Neural cell (in vitro differentiated cells): ENCODE measurements around the gene SKAP1. TPM values are rescaled to one million over a fixed set of nuclear protein-coding genes. Genes with fewer than 3 reads are reported as not detected.

Experiments
- H2AFZ ChIP-seq: fragments of 200-600, 300-800 bp; sonication (generic), shearing (Covaris generic); 2 replicates; pipeline ENCODE4 v1.6.0; 2014; ENCODE audit warnings: low read depth, mild to moderate bottlenecking, antibody characterized with exemption, low read length, moderate library complexity
- H3F3A ChIP-seq: fragments of 200-600 bp; shearing (Covaris generic); 2 replicates; pipeline ENCODE4 v1.6.1; 2016; ENCODE audit warnings: mild to moderate bottlenecking, moderate library complexity, mixed read lengths, antibody characterized with exemption, low read length; ENCODE audit not compliant: insufficient read depth, poor library complexity, severe bottlenecking
- H3K27ac ChIP-seq: fragments of 200-600, 300-800 bp; sonication (generic), shearing (Covaris generic); 2 replicates; pipeline ENCODE4 v1.5.1; 2014; ENCODE audit warnings: mild to moderate bottlenecking, low read length, moderate library complexity
- H3K27me3 ChIP-seq: fragments of 300-800, 200-600 bp; sonication (generic), shearing (Covaris generic); 2 replicates; pipeline ENCODE4 v1.6.0; 2014; ENCODE audit warnings: mild to moderate bottlenecking, low read depth, low read length, moderate library complexity; ENCODE audit not compliant: insufficient read depth
- H3K36me3 ChIP-seq: fragments of 300-800, 200-600 bp; sonication (generic), shearing (Covaris generic); 2 replicates; pipeline ENCODE4 v1.5.1; 2014; ENCODE audit warnings: mild to moderate bottlenecking, antibody characterized with exemption, low read length, moderate library complexity; ENCODE audit not compliant: insufficient read depth
- H3K4me2 ChIP-seq: fragments of 300-800, 200-600 bp; sonication (generic), shearing (Covaris generic); 2 replicates; pipeline ENCODE4 v1.6.0; 2014; ENCODE audit warnings: mild to moderate bottlenecking, low read length
- H3K4me3 ChIP-seq: fragments of 300-800, 200-600 bp; sonication (generic), shearing (Covaris generic); 2 replicates; pipeline ENCODE4 v1.5.1; 2014; ENCODE audit warnings: mild to moderate bottlenecking, low read length, moderate library complexity
- H3K79me2 ChIP-seq: fragments of 200-600 bp; shearing (Covaris generic); replicated peaks from 2 replicates; pipeline ENCODE4 v1.6.0; 2014; ENCODE audit warnings: mild to moderate bottlenecking, low read length, moderate library complexity; ENCODE audit not compliant: insufficient read depth
- H3K9ac ChIP-seq: fragments of 300-800, 200-600 bp; sonication (generic), shearing (Covaris generic); 2 replicates; pipeline ENCODE4 v1.6.1; 2016; ENCODE audit warnings: mild to moderate bottlenecking, low read length, mixed read lengths
- H3K9me2 ChIP-seq: fragments of 200-600 bp; shearing (Covaris generic); 2 replicates; pipeline ENCODE4 v1.6.1; 2016; ENCODE audit warnings: mild to moderate bottlenecking, low read length, mixed read lengths; ENCODE audit not compliant: insufficient read depth
- H3K9me3 ChIP-seq: fragments of 200-600, 300-800 bp; sonication (generic), shearing (Covaris generic); 2 replicates; pipeline ENCODE4 v1.6.1; 2016; ENCODE audit warnings: mild to moderate bottlenecking, mixed run types, low read length, moderate library complexity, mixed read lengths
- H4K20me1 ChIP-seq: fragments of 200-600 bp; shearing (Covaris generic); 2 replicates; pipeline ENCODE4 v1.6.1; 2016; ENCODE audit warnings: mild to moderate bottlenecking, mixed run types; ENCODE audit not compliant: insufficient read depth
- EP300 ChIP-seq: fragments of 450-650 bp; conservative IDR thresholded peaks from 2 replicates; pipeline ENCODE4 v1.6.1; 2014; ENCODE audit warnings: antibody characterized with exemption, mild to moderate bottlenecking, moderate library complexity; ENCODE audit not compliant: poor library complexity, severe bottlenecking
- EZH2 ChIP-seq: fragments of 200-600, 300-800 bp; shearing (Covaris generic), sonication (generic); IDR thresholded peaks from 2 replicates; pipeline ENCODE4 v1.6.1; 2014; ENCODE audit warnings: antibody characterized with exemption, low read length, borderline replicate concordance, mild to moderate bottlenecking; ENCODE audit not compliant: insufficient read depth, poor library complexity, severe bottlenecking
- MXI1 ChIP-seq: fragments of 450-650 bp; conservative IDR thresholded peaks from 2 replicates; pipeline ENCODE4 v1.6.1; 2014; ENCODE audit warnings: antibody characterized with exemption, mild to moderate bottlenecking; ENCODE audit not compliant: poor library complexity, severe bottlenecking
- POLR2AphosphoS5 ChIP-seq: IDR thresholded peaks from 2 replicates; pipeline ENCODE4 v1.6.1; 2012
- RAD21 ChIP-seq: fragments of 450-650 bp; conservative IDR thresholded peaks from 2 replicates; pipeline ENCODE4 v1.6.1; 2014; ENCODE audit warnings: antibody characterized with exemption, mild to moderate bottlenecking, moderate library complexity
- SMC3 ChIP-seq: fragments of 450-650 bp; conservative IDR thresholded peaks from 2 replicates; pipeline ENCODE4 v1.6.1; 2014; ENCODE audit warnings: antibody characterized with exemption, mild to moderate bottlenecking, moderate library complexity; ENCODE audit not compliant: poor library complexity
- TAF1 ChIP-seq: IDR thresholded peaks from 2 replicates; pipeline ENCODE4 v1.6.1; 2012; ENCODE audit warnings: low read depth
- polyA plus RNA-seq: library from polyadenylated mRNA; depleted of rRNA; stranded (reverse); fragments of >200 nt; gene quantifications from 2 replicates; pipeline ENCODE4 v1.2.3, GENCODE V29; 2014
- TF ChIP-seq, protein P1 (sequence below): fragments of 450-650 bp; IDR thresholded peaks from 2 replicates; pipeline ENCODE4 v1.5.1; 2014; ENCODE audit warnings: antibody characterized with exemption, mild to moderate bottlenecking, moderate library complexity; ENCODE audit not compliant: poor library complexity, severe bottlenecking
- TF ChIP-seq, protein P2 (sequence below): IDR thresholded peaks from 2 replicates; pipeline ENCODE4 v1.6.1; 2012; ENCODE audit warnings: borderline replicate concordance

Gene SKAP1
- polyA plus RNA-seq, 1 donor from 2014 or later: 0.63 TPM

DNA sequence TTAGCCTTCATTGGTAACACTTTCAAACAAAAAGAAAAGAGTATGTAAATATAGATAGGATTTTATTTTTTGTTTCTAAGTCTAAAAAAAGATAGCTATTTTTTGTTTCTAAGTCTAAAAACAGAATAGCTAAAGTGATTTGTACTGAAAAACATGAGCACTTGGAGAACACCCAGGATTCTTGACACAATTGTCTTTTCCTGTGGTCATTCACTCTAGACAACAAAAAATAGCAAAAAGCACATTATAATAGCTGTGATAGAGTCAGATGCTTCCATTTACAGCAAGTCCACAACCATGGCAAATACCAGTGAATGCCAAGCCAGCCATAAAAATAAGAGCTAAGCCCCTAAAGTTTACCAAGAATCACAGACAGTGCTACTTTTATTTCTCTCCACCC lies 36.7 kb downstream of the SKAP1 start:
- H3K36me3 ChIP-seq: no peaks in the 10 kb centered on the region
- no peak overlapping the region for H3K4me2 ChIP-seq
- no peaks in the 10 kb centered on the region for H3K9me2 ChIP-seq
- H3K9ac ChIP-seq: no peak overlapping the region
- no peak for TF ChIP-seq SMC3
- no peak for TF ChIP-seq MXI1
- no peaks in the 10 kb centered on the region for H4K20me1 ChIP-seq
- H3K79me2 ChIP-seq: no peaks in the 10 kb centered on the region
- H3K4me3 ChIP-seq: no peak overlapping the region
- H3F3A ChIP-seq: no peaks in the 10 kb centered on the region
- H3K9me3 ChIP-seq: no peaks in the 10 kb centered on the region
- H2AFZ ChIP-seq: no peak overlapping the region
- H3K27me3 ChIP-seq: no peaks in the 10 kb centered on the region
- no peak overlapping the region for H3K27ac ChIP-seq

DNA sequence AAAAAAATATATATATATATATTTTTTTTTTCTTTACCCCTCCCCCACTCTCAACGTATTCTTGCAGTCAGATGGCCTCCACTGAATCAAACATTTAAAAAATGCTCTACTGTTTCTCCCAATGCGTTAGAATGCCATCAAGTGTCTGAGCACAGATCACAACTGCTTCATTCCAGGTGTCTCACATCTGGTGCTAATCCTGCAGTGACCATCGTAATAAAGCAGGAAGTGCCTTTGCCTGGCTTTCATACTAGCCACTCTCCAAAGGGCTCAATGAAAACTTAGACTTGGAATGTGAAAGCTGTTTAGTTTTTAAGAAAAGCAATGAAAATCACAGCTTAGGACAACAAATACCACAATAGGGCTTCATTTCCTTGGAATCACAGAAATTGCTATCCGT lies 37.2 kb downstream of the SKAP1 start:
- H4K20me1 ChIP-seq: no peaks in the 10 kb centered on the region
- no peaks in the 10 kb centered on the region for H3K79me2 ChIP-seq
- no peaks in the 10 kb centered on the region for H3K9me3 ChIP-seq
- TF ChIP-seq SMC3 (no peak), POLR2AphosphoS5 (no peak), MXI1 (no peak), RAD21 (no peak), EZH2 (no peak), TAF1 (no peak), EP300 (no peak)
- TF ChIP-seq, protein P1, sequence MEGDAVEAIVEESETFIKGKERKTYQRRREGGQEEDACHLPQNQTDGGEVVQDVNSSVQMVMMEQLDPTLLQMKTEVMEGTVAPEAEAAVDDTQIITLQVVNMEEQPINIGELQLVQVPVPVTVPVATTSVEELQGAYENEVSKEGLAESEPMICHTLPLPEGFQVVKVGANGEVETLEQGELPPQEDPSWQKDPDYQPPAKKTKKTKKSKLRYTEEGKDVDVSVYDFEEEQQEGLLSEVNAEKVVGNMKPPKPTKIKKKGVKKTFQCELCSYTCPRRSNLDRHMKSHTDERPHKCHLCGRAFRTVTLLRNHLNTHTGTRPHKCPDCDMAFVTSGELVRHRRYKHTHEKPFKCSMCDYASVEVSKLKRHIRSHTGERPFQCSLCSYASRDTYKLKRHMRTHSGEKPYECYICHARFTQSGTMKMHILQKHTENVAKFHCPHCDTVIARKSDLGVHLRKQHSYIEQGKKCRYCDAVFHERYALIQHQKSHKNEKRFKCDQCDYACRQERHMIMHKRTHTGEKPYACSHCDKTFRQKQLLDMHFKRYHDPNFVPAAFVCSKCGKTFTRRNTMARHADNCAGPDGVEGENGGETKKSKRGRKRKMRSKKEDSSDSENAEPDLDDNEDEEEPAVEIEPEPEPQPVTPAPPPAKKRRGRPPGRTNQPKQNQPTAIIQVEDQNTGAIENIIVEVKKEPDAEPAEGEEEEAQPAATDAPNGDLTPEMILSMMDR: no peak
- TF ChIP-seq, protein P2, sequence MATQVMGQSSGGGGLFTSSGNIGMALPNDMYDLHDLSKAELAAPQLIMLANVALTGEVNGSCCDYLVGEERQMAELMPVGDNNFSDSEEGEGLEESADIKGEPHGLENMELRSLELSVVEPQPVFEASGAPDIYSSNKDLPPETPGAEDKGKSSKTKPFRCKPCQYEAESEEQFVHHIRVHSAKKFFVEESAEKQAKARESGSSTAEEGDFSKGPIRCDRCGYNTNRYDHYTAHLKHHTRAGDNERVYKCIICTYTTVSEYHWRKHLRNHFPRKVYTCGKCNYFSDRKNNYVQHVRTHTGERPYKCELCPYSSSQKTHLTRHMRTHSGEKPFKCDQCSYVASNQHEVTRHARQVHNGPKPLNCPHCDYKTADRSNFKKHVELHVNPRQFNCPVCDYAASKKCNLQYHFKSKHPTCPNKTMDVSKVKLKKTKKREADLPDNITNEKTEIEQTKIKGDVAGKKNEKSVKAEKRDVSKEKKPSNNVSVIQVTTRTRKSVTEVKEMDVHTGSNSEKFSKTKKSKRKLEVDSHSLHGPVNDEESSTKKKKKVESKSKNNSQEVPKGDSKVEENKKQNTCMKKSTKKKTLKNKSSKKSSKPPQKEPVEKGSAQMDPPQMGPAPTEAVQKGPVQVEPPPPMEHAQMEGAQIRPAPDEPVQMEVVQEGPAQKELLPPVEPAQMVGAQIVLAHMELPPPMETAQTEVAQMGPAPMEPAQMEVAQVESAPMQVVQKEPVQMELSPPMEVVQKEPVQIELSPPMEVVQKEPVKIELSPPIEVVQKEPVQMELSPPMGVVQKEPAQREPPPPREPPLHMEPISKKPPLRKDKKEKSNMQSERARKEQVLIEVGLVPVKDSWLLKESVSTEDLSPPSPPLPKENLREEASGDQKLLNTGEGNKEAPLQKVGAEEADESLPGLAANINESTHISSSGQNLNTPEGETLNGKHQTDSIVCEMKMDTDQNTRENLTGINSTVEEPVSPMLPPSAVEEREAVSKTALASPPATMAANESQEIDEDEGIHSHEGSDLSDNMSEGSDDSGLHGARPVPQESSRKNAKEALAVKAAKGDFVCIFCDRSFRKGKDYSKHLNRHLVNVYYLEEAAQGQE: no peak
- H3K9ac ChIP-seq: no peak overlapping the region
- H3K36me3 ChIP-seq: no peaks in the 10 kb centered on the region
- no peak overlapping the region for H2AFZ ChIP-seq
- no peaks in the 10 kb centered on the region for H3K27me3 ChIP-seq
- H3F3A ChIP-seq: no peaks in the 10 kb centered on the region
- H3K4me3 ChIP-seq: no peak overlapping the region
- no peak overlapping the region for H3K27ac ChIP-seq
- H3K9me2 ChIP-seq: no peaks in the 10 kb centered on the region
- no peak overlapping the region for H3K4me2 ChIP-seq

DNA sequence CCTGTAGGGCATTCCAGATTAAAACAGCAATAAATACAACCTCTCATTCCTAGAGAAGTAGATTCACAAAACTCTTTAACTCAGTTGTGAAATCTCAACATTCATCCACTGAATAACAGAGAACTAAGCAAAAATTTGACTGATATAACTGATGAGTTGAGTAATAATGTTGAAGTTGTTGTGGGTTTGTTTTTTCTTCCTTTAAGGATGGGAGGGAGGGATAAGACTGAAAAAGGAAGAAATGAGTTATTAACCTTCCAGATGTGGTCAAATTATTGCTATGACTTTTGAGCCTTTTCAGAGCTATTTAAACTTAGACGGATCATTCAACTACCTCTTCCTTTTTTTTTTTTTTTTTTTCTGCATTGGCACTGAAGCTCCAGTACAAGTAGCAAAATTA lies 38.6 kb downstream of the SKAP1 start:
- no peaks in the 10 kb centered on the region for H4K20me1 ChIP-seq
- no peaks in the 10 kb centered on the region for H3K9me2 ChIP-seq
- H3F3A ChIP-seq: no peaks in the 10 kb centered on the region
- no peaks in the 10 kb centered on the region for H3K27me3 ChIP-seq
- H3K27ac ChIP-seq: no peak overlapping the region
- no peak overlapping the region for H3K9ac ChIP-seq
- H3K79me2 ChIP-seq: no peaks in the 10 kb centered on the region
- no peak overlapping the region for H2AFZ ChIP-seq
- no peak for TF ChIP-seq EZH2
- TF ChIP-seq, protein P2: no peak
- TF ChIP-seq SMC3: no peak
- TF ChIP-seq, protein P1: no peak
- TF ChIP-seq POLR2AphosphoS5: no peak
- no peaks in the 10 kb centered on the region for H3K36me3 ChIP-seq
- H3K9me3 ChIP-seq: no peaks in the 10 kb centered on the region
- H3K4me3 ChIP-seq: no peak overlapping the region
- H3K4me2 ChIP-seq: no peak overlapping the region
